HepG2 (cell line): Measurements from ENCODE around the gene ZNRF3. TPM values are rescaled to one million over a fixed set of nuclear protein-coding genes. Genes with fewer than 3 reads are reported as not detected.

Source experiments
- ATAC-seq: fragments of 200-7000 bp; cut with Tn5 transposase; 3 replicates; pipeline ENCODE4 v1.9.1; 2020; ENCODE audit warnings: mild to moderate bottlenecking, moderate library complexity
- BruUV-seq: library from RNA; stranded (reverse); fragments of 400-500 nt; replicated peaks from 2 replicates; lab custom pipeline; 2021; lab: Mats Ljungman, UMichigan
- CTCF ChIA-PET: fragments of 300-600 bp; formaldehyde crosslinking; extraction: SDS; loops from one replicate; lab custom pipeline; 2021; ENCODE audit warnings: low total read pairs, inconsistent platforms, low intra/inter-chr PET ratio; lab: Yijun Ruan, JAX
- POLR2A ChIA-PET: fragments of 350-600 bp; sonication (Branson Sonifier 250); formaldehyde crosslinking; loops from one replicate; lab custom pipeline; 2020; ENCODE audit warnings: antibody characterized with exemption, inconsistent platforms; lab: Yijun Ruan, JAX
- DNase-seq: peaks from one replicate; pipeline ENCODE4 v3.0.0-alpha.2; 2015; ENCODE audit warnings: low spot score
- FAIRE-seq: peaks from 3 replicates; lab custom pipeline; 2011; peaks lifted over from hg19 to GRCh38; lab: Jason Lieb, UNC
- H2AFZ ChIP-seq: one replicate; pipeline ENCODE4 v1.6.1; 2011; ENCODE audit warnings: low read length, inconsistent platforms
- H3K27ac ChIP-seq: fragments of 300-600 bp; 3 replicates; pipeline ENCODE4 v1.8.0; 2011; ENCODE audit warnings: mixed run types, mild to moderate bottlenecking, mixed read lengths, low read length, inconsistent platforms; ENCODE audit not compliant: insufficient read depth; ENCODE audit errors: extremely low read length
- H3K27me3 ChIP-seq, 2 experiments: fragments of 200-600 bp in 1 of 2; 2 replicates in 1 of 2; 3 replicates in 1 of 2; pipeline versions ENCODE4 v1.6.0 to v1.8.0; 2011; ENCODE audit warnings: low read length in 2 of 2, mild to moderate bottlenecking in 2 of 2, moderate library complexity in 2 of 2, inconsistent platforms in 1 of 2; ENCODE audit not compliant: insufficient read depth in 2 of 2, control insufficient read depth in 1 of 2
- H3K36me3 ChIP-seq, 2 experiments: fragments of 200-600 bp in 1 of 2; replicated peaks in 1 of 2; 2 replicates in 1 of 2; 3 replicates in 1 of 2; pipeline versions ENCODE4 v1.5.1 to v1.8.0; 2011; ENCODE audit warnings: low read length in 2 of 2, inconsistent platforms in 1 of 2; ENCODE audit not compliant: insufficient read depth in 2 of 2, control insufficient read depth in 1 of 2
- H3K4me1 ChIP-seq: 2 replicates; pipeline ENCODE4 v1.5.1; 2012; ENCODE audit warnings: low read length, inconsistent platforms; ENCODE audit not compliant: insufficient read depth
- H3K4me2 ChIP-seq: 2 replicates; pipeline ENCODE4 v1.6.0; 2011; ENCODE audit warnings: low read depth, low read length, inconsistent platforms
- H3K4me3 ChIP-seq, 3 experiments: fragments of 200-600 bp in 1 of 3; sonication (generic), shearing (Covaris generic) in 1 of 3; replicated peaks in 1 of 3; 2 replicates each; pipeline ENCODE4 v1.5.1; 2011 to 2016; ENCODE audit warnings: low read length in 3 of 3, inconsistent platforms in 2 of 3, low read depth in 2 of 3, mild to moderate bottlenecking in 2 of 3, control low read depth in 1 of 3, mixed read lengths in 1 of 3; ENCODE audit not compliant: insufficient read depth in 1 of 3
- H3K79me2 ChIP-seq: one replicate; pipeline ENCODE4 v1.6.1; 2011; ENCODE audit warnings: low read length, inconsistent platforms; ENCODE audit not compliant: insufficient read depth
- H3K9ac ChIP-seq: 2 replicates; pipeline ENCODE4 v1.6.0; 2011; ENCODE audit warnings: mild to moderate bottlenecking, low read depth, low read length, inconsistent platforms; ENCODE audit not compliant: insufficient read depth
- H3K9me3 ChIP-seq: 2 replicates; pipeline ENCODE4 v1.5.1; 2012; ENCODE audit warnings: mild to moderate bottlenecking, low read length
- H4K20me1 ChIP-seq: 2 replicates; pipeline ENCODE4 v1.6.0; 2011; ENCODE audit warnings: inconsistent platforms, mild to moderate bottlenecking, low read length, moderate library complexity; ENCODE audit not compliant: insufficient read depth
- FOXJ3 ChIP-seq: sonication (generic); formaldehyde crosslinking; IDR thresholded peaks from 2 replicates; pipeline ENCODE4 v1.4.0; 2020; ENCODE audit warnings: missing genetic modification reagents, mild to moderate bottlenecking, borderline replicate concordance
- HIVEP1 ChIP-seq: sonication (generic); formaldehyde crosslinking; IDR thresholded peaks from 2 replicates; pipeline ENCODE4 v1.4.0; 2020; ENCODE audit warnings: mild to moderate bottlenecking, missing genetic modification reagents
- MATR3 ChIP-seq: sonication (generic); formaldehyde crosslinking; IDR thresholded peaks from 2 replicates; pipeline ENCODE4 v1.4.0; 2020; ENCODE audit warnings: missing genetic modification reagents
- TFDP1 ChIP-seq: IDR thresholded peaks from 2 replicates; pipeline ENCODE4 v1.6.1; 2016; ENCODE audit warnings: missing compliant biosample characterization, missing genetic modification reagents, borderline replicate concordance
- ZNF275 ChIP-seq: sonication (generic); formaldehyde crosslinking; IDR thresholded peaks from 2 replicates; pipeline ENCODE4 v1.8.0; 2022; ENCODE audit warnings: missing genetic modification reagents, mild to moderate bottlenecking, inconsistent platforms, borderline replicate concordance
- ZNF672 ChIP-seq: sonication (generic); formaldehyde crosslinking; IDR thresholded peaks from 2 replicates; pipeline ENCODE4 v1.8.1; 2022; ENCODE audit warnings: missing genetic modification reagents
- WGBS: methylation state at CpG from one replicate; pipeline ENCODE4 v1.1.6; 2017; ENCODE audit warnings: low lambda C conversion rate; 5-methylcytosine and 5-hydroxymethylcytosine counted together
- in situ Hi-C: cut with HindIII; loops from 2 replicates; pipeline ENCODE4 v1.10.0; 2017; ENCODE audit warnings: low pct_unique_long_range_greater_than_20kb; ENCODE audit not compliant: extremely low pct_ligation_motif_present
- intact Hi-C: fragments of 100-400 bp; cut with micrococcal nuclease; formaldehyde crosslinking; loops from one replicate; pipeline ENCODE4 v1.10.0; 2022; ENCODE audit not compliant: unreplicated experiment
- polyA plus RNA-seq, 8 experiments: library from polyadenylated mRNA; depleted of rRNA in 3 of 8; stranded (reverse) in 7 of 8; unstranded in 1 of 8; fragments of >200 nt; fragmentation: Illumina TruSeq in 4 of 8; extraction: Trizol in 4 of 8; gene quantifications; 2 replicates each; pipeline versions ENCODE4 v1.2.1 to v1.2.3, GENCODE V29; 2011 to 2016; ENCODE audit warnings: low read depth in 4 of 8, missing spikeins in 1 of 8, mixed read lengths in 1 of 8; ENCODE audit not compliant: insufficient read depth in 1 of 8
- total RNA-seq, 5 experiments: library from RNA; depleted of rRNA; stranded (reverse); fragments of >200 nt; fragmentation: Illumina TruSeq; extraction: Trizol; gene quantifications; 2 replicates each; pipeline ENCODE4 v1.2.3, GENCODE V29; 2016; ENCODE audit warnings: low read depth in 1 of 5

The ZNRF3 gene
- total and polyA plus RNA-seq, 2 of the 13 experiments (the other 11 are each of a cell fraction or from before 2014, with no cell fraction given): 20.3 to 36.7 TPM

- no TSS peak for BruUV-seq
- 64% methylated on average over 2 of the region's 2 CpGs for WGBS
- Histone ChIP-seq H3K27ac (peak overlapping the region; percentile 37), H3K36me3 (peaks cover 7 to 26% of the 10 kb centered on the region in 2 experiments; a peak in 4 of 5 replicates), H3K9me3 (no peaks in the 10 kb centered on the region), H3K9ac (0 out of 2 replicates have a peak overlapping the region, but pooled peaks have one; percentile 3), H4K20me1 (peaks cover 12% of the 10 kb centered on the region), H3K27me3 (no peaks in the 10 kb centered on the region), H2AFZ (no peak overlapping the region), H3K79me2 (peaks cover 94% of the 10 kb centered on the region), H3K4me1 (peaks cover 90% of the 10 kb centered on the region), H3K4me3 (no peak overlapping the region), H3K4me2 (peak overlapping the region; percentile 10; the same call in 1 of the 2 replicates)
- ChIA-PET CTCF (no interaction called here), POLR2A (no interaction called here)
- DNase-seq (no peak), FAIRE-seq (no peak), ATAC-seq (no peak)
- intact Hi-C loops: loop anchor here (5.0 kb wide), 1 partner anchor 48 kb away; no protein-coding TSS in a partner anchor
- in situ Hi-C loops: no loop called here
- TF ChIP-seq FOXJ3 (CRISPR knock-in tag) (no peak), ZNF672 (no peak), TFDP1 (no peak), HIVEP1 (no peak), MATR3 (CRISPR knock-in tag) (no peak), ZNF275 (CRISPR knock-in tag) (no peak)
- TF ChIP-seq, all 625 proteins: peak for 0
Measured at GRCh38 chr22:28939932-28940331, 56.6 kb downstream of the ZNRF3 start.
